HEK293 (cell line): Measurements from ENCODE around the gene CYP2F1.

Experiments used
- ZBTB10 ChIP-seq: fragments of 450-650 bp; formaldehyde crosslinking; IDR thresholded peaks from 2 replicates; pipeline ENCODE4 v1.5.1; 2016; ENCODE audit warnings: missing biosample characterization, missing genetic modification characterization
- ZNF324 ChIP-seq: fragments of 450-650 bp; formaldehyde crosslinking; IDR thresholded peaks from 2 replicates; pipeline ENCODE4 v1.5.1; 2016; ENCODE audit warnings: missing biosample characterization, missing genetic modification characterization
- ZNF366 ChIP-seq: fragments of 450-650 bp; formaldehyde crosslinking; conservative IDR thresholded peaks from 2 replicates; pipeline ENCODE4 v1.5.1; 2016; ENCODE audit warnings: missing biosample characterization, missing genetic modification characterization

GRCh38 chr19:41161903-41162302 lies 47.7 kb downstream of the CYP2F1 start:
- TF ChIP-seq ZNF324 (tag by site-specific recombination) (no peak), ZNF366 (no peak), ZBTB10 (no peak)
